Measurements from ENCODE around the gene C1orf21. TPM values are rescaled to one million over a fixed set of nuclear protein-coding genes. Genes with fewer than 3 reads are reported as not detected.

The C1orf21 gene
- total RNA-seq, 1 donor from 2014 or later, result 0.09 TPM

- ATAC-seq (ENCODE audit: low read depth), result no peak
- H3K27me3 Mint-ChIP-seq, result no peaks in the 10 kb centered on the region
- no peak overlapping the region for H3K27ac Mint-ChIP-seq
- TF ChIP-seq, protein P1, sequence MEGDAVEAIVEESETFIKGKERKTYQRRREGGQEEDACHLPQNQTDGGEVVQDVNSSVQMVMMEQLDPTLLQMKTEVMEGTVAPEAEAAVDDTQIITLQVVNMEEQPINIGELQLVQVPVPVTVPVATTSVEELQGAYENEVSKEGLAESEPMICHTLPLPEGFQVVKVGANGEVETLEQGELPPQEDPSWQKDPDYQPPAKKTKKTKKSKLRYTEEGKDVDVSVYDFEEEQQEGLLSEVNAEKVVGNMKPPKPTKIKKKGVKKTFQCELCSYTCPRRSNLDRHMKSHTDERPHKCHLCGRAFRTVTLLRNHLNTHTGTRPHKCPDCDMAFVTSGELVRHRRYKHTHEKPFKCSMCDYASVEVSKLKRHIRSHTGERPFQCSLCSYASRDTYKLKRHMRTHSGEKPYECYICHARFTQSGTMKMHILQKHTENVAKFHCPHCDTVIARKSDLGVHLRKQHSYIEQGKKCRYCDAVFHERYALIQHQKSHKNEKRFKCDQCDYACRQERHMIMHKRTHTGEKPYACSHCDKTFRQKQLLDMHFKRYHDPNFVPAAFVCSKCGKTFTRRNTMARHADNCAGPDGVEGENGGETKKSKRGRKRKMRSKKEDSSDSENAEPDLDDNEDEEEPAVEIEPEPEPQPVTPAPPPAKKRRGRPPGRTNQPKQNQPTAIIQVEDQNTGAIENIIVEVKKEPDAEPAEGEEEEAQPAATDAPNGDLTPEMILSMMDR (IDR thresholded peaks at IDR 0.05), result no peak
- no peak for DNase-seq
- ChIA-PET CTCF (no interaction called here), POLR2A (no interaction called here)
- H3K9me3 Mint-ChIP-seq, result no peaks in the 10 kb centered on the region
- intact Hi-C loops (cut with micrococcal nuclease), result no loop called here
- no peaks in the 10 kb centered on the region for H3K36me3 Mint-ChIP-seq (ENCODE audit: low read depth)
- no peaks in the 10 kb centered on the region for H3K4me1 Mint-ChIP-seq
- H3K4me3 Mint-ChIP-seq, result no peak overlapping the region
These were observed 236.6 kb downstream of the C1orf21 start for GRCh38 chr1:184623404-184623803.

- H3K9me3 Mint-ChIP-seq, result no peaks in the 10 kb centered on the region
- ATAC-seq (ENCODE audit: low read depth) (no peak), DNase-seq (no peak)
- H3K4me3 Mint-ChIP-seq, result no peak overlapping the region
- H3K4me1 Mint-ChIP-seq, result no peaks in the 10 kb centered on the region
- TF ChIP-seq, protein P1 (IDR thresholded peaks at IDR 0.05), result no peak
- no peak overlapping the region for H3K27ac Mint-ChIP-seq
- H3K27me3 Mint-ChIP-seq, result no peaks in the 10 kb centered on the region
- POLR2A ChIA-PET, result no interaction called here
- intact Hi-C loops (cut with micrococcal nuclease), result no loop called here
- no peaks in the 10 kb centered on the region for H3K36me3 Mint-ChIP-seq (ENCODE audit: low read depth)
- CTCF ChIA-PET, result no interaction called here
These were observed 237.2 kb downstream of the C1orf21 start for GRCh38 chr1:184624051-184624450.

DNA sequence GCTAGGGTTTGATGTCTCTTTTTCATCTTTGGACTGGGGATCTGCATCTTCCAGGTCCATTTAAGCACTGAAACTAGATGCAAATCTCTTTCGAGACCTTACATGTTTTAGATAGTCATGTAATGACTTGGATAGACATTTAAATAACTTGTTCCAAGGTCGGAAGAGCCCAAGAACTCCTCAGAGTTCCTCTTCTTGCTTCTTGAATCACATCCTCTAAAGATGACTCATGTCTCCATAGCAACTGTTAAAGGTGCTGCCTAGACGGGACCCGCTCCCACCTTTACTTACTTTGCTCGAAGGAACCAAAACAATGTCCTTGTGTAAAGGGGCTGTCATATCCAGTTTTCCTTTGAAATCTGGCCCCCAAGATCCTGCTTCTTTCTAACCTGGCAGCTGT lies 237.8 kb downstream of the C1orf21 start:
- Mint-ChIP-seq H3K4me3 (no peak overlapping the region), H3K27me3 (no peaks in the 10 kb centered on the region), H3K27ac (no peak overlapping the region), H3K9me3 (no peaks in the 10 kb centered on the region), H3K36me3 (ENCODE audit: low read depth) (no peaks in the 10 kb centered on the region), H3K4me1 (no peaks in the 10 kb centered on the region)
- ATAC-seq (ENCODE audit: low read depth), result no peak
- ChIA-PET CTCF (no interaction called here), POLR2A (no interaction called here)
- DNase-seq, result no peak
- TF ChIP-seq, protein P1 (IDR thresholded peaks at IDR 0.05), result no peak
- intact Hi-C loops (cut with micrococcal nuclease), result no loop called here

DNA sequence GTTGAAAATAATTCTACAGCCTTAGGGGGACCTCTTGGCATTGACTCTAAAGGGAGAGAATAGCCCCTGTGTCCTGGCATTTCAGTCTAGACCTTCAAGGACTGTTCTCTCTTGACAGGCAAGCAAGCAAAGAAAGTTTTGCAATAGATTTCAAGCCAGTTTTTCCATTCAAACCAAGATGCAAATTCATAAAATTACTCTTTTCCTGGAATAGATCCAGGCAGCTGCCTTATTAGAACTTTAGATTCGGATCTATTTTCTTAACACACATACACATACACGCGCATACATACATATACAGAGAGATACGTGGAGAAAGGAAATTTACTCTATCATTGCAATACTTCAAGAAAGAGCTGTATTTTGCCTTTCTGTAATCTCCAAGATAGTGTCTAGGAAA lies 238.4 kb downstream of the C1orf21 start:
- Mint-ChIP-seq H3K9me3 (no peaks in the 10 kb centered on the region), H3K4me3 (no peak overlapping the region), H3K36me3 (ENCODE audit: low read depth) (no peaks in the 10 kb centered on the region), H3K4me1 (no peaks in the 10 kb centered on the region), H3K27ac (no peak overlapping the region), H3K27me3 (no peaks in the 10 kb centered on the region)
- ChIA-PET CTCF (no interaction called here), POLR2A (no interaction called here)
- DNase-seq, result no peak
- ATAC-seq (ENCODE audit: low read depth), result no peak
- intact Hi-C loops (cut with micrococcal nuclease), result no loop called here
- TF ChIP-seq, protein P1 (IDR thresholded peaks at IDR 0.05), result no peak

DNA sequence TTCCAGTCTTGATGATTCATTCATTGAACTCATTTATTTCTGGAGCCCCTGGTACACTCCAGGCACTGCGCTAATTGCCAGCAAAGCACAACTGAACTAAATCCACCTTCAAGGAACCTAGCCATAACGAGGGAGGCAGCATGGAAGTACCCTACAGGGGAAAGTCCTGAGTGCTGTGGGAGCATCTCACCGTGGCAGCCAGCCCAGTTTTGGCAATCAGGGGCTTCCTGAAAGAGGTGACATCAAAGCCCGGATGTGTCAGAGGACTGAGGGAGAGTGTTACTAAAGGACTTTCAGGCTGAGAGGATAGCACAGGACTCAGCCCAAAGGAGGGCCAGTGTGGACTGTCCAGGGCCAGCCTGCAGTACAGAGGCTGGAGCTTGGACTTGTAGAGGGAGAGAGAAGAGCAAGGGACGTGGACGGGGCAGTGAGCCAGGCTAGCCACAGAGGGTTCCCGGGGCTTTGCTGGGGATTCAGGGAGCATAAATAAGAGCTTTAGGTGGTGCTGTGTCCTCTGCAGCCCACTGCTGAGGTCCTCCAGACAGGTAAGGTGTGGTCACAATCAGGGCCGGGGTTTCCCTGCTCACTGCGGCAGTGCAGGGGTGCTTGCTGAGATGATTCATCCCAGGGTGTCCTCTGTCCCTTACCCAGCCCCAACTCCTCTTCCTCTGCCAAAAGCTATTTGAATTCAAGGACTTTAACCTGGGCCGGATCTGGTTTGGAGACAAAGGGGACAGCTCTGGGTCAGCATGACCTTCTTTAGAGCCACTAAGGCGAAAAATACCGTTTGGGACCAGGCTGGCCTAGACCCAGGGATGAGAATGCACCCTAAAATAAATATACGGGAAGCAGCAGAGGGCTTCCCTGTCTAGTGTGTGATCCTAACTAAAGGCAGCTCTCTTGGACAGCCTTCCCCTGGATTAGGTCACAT lies 239.5 kb downstream of the C1orf21 start:
- ChIA-PET POLR2A (no interaction called here), CTCF (no interaction called here)
- TF ChIP-seq, protein P1 (IDR thresholded peaks at IDR 0.05), result no peak
- Mint-ChIP-seq H3K9me3 (no peaks in the 10 kb centered on the region), H3K27ac (no peak overlapping the region), H3K27me3 (peaks cover 1% of the 10 kb centered on the region), H3K36me3 (ENCODE audit: low read depth) (no peaks in the 10 kb centered on the region), H3K4me3 (no peak overlapping the region), H3K4me1 (no peaks in the 10 kb centered on the region)
- ATAC-seq (ENCODE audit: low read depth) (no peak), DNase-seq (no peak)
- intact Hi-C loops (cut with micrococcal nuclease), result no loop called here
